ENCODE data around the gene HIPK1. TPM values are rescaled to one million over a fixed set of nuclear protein-coding genes. Genes with fewer than 3 reads are reported as not detected.
A peak's percentile ranks its signal among the peaks of the same experiment; 100 is the strongest.
"Not testable (repeated sequence)": the region's sequence is repeated elsewhere in the genome, so short reads cannot be mapped to it uniquely, and the experiment has no call there.

The HIPK1 gene
- total RNA-seq, 1 experiment from 2014 or later: 11.3 TPM

DNA sequence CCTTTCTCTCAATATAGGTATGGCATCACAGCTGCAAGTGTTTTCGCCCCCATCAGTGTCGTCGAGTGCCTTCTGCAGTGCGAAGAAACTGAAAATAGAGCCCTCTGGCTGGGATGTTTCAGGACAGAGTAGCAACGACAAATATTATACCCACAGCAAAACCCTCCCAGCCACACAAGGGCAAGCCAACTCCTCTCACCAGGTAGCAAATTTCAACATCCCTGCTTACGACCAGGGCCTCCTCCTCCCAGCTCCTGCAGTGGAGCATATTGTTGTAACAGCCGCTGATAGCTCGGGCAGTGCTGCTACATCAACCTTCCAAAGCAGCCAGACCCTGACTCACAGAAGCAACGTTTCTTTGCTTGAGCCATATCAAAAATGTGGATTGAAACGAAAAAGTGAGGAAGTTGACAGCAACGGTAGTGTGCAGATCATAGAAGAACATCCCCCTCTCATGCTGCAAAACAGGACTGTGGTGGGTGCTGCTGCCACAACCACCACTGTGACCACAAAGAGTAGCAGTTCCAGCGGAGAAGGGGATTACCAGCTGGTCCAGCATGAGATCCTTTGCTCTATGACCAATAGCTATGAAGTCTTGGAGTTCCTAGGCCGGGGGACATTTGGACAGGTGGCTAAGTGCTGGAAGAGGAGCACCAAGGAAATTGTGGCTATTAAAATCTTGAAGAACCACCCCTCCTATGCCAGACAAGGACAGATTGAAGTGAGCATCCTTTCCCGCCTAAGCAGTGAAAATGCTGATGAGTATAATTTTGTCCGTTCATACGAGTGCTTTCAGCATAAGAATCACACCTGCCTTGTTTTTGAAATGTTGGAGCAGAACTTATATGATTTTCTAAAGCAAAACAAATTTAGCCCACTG is 11.5 kb downstream of the HIPK1 start:
- DNase-seq (ENCODE audit: low spot score): peak; percentile 82
- in situ Hi-C loops (cut with HindIII; ENCODE audit: low sequenced_read_pairs): no loop called here

DNA sequence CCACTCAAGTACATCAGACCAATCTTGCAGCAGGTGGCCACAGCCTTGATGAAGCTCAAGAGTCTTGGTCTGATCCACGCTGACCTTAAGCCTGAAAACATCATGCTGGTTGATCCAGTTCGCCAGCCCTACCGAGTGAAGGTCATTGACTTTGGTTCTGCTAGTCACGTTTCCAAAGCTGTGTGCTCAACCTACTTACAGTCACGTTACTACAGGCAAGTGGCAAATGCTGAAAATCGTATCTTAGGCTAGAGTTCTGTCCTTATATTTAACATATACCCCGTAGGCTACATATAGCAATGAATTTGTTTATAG is 12.1 kb downstream of the HIPK1 start:
- in situ Hi-C loops (cut with HindIII; ENCODE audit: low sequenced_read_pairs): no loop called here

DNA sequence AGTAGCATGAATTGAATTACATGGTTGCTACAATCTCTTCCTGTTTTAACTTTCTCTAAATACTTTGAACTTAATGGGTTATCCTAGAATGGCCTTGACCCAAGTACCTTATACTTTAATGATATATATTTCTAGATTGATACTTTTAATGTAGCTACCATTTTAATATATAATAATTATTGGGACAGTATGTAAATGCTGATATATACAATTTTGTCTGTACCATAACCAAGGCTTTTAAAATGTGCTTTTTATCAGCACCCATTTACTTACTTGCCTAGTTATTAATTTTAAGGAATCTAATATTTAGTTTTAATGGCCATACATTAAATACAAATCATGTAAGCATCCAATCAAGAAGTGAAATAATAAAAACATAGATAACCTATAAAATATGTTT is 13.4 kb downstream of the HIPK1 start:
- in situ Hi-C loops (cut with HindIII; ENCODE audit: low sequenced_read_pairs): no loop called here
- DNase-seq (ENCODE audit: low spot score): no peak

More for the DNA sequence above, 12.1 kb downstream of the HIPK1 start:
- DNase-seq (ENCODE audit: low spot score): peak; percentile 47

DNA sequence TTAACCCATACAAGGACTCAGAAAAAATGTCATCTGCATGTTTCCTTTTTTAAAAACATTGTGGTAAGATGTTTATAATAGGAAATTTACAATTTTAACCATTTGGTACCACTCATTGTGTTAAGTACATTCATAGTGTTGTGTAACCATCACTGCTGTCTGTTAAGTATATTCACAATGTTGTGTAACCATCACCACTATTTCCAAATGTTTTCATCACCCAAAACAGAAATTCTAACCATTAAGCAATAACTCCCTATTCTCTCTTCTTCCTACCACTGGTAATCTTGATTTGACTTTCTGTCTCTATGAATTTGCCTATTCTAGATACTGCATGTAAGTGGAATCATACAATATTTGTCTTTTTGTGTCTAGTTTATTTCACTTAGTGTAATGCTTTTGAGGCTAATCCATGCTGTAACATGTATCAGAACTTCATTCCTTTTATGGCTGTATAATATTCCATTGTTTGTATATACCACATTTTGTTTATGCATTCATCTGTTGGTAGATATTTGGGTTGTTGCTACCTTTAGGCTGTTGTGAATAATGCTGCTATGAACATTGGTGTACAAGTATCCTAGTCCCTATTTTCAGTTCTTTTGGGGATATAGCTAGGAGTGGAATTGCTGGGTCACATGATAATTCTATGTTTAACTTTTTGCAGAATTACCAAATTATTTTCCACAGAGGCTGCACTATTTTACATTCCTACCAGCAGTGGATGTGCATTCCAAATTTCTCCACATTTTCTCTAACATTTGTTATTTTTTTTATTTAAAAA is 14.1 kb downstream of the HIPK1 start:
- in situ Hi-C loops (cut with HindIII; ENCODE audit: low sequenced_read_pairs): no loop called here
- DNase-seq (ENCODE audit: low spot score): no peak

DNA sequence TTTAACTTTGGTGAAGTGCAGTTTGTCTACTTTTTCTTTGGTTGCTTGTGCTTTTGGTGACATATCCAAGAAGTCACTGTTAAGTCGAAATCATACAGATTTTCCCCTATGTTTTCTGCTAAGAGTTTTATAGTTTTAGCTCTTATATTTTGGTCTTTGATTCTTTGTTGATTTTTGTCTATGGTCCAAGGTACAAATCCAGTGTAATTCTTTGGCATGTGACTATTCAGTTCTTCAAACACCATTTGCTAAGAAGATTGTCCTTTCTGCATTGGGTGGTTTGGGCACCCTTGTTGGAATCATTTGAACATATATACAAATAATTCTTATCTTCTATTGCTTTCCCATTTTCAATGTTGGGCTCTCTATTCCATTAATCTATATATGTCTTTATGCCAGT is 16.2 kb downstream of the HIPK1 start:
- in situ Hi-C loops (cut with HindIII; ENCODE audit: low sequenced_read_pairs): no loop called here
- DNase-seq (ENCODE audit: low spot score): no peak

DNA sequence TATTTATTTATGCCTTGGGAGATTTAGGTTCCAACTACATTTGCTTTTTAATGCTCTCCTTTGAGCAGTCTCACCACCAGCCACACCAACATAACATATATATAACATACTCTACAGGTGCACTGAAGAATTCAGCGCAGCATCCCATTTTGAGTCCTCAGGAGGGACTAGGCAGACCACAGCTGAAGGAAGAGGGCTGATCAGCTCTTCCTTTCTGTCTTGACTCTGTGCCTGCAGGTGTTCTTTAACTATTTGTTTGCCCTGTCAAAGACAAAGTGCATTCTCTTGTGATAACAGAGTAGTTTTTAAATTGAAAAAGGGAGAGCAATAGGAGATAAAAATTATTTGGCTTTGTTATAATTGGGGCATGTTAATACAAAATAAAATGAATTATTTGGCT is 17.0 kb downstream of the HIPK1 start:
- in situ Hi-C loops (cut with HindIII; ENCODE audit: low sequenced_read_pairs): no loop called here

DNA sequence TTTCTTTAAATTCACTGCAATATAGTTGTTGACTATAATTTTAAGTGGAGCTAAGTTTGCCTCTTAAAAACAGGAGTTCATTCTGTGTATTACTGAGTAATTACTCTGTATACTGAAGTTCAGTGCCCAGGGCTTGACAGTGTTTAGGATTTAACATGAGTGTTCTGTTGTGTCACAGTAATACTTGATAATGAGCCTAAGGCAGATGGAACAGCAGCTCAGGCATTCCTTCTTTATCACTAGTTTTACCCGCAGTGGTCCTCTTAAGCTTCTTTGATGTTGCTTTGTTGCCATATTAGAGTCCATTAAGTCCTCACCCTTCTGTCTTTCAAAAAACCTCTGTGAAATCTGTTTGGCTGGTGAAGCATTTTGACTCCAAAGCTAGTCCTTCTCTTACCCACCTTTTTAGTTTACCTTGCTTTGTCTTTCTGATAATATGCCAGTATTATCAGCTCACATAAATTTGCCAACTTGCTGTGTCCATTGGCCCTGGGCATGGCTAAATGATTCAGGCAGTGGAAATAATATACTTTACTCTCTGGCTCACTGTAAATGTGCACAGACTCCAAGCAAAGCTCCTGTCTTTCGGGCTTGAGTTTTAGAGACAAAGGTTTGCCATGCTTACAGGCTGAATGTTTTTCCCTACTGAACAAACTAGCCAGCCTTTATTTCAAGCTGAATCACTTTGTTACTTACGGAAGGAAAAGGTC is 17.7 kb downstream of the HIPK1 start:
- peak; percentile 38 for DNase-seq (ENCODE audit: low spot score)
- in situ Hi-C loops (cut with HindIII; ENCODE audit: low sequenced_read_pairs): no loop called here

More for the DNA sequence above, 17.0 kb downstream of the HIPK1 start:
- DNase-seq (ENCODE audit: low spot score): no peak

DNA sequence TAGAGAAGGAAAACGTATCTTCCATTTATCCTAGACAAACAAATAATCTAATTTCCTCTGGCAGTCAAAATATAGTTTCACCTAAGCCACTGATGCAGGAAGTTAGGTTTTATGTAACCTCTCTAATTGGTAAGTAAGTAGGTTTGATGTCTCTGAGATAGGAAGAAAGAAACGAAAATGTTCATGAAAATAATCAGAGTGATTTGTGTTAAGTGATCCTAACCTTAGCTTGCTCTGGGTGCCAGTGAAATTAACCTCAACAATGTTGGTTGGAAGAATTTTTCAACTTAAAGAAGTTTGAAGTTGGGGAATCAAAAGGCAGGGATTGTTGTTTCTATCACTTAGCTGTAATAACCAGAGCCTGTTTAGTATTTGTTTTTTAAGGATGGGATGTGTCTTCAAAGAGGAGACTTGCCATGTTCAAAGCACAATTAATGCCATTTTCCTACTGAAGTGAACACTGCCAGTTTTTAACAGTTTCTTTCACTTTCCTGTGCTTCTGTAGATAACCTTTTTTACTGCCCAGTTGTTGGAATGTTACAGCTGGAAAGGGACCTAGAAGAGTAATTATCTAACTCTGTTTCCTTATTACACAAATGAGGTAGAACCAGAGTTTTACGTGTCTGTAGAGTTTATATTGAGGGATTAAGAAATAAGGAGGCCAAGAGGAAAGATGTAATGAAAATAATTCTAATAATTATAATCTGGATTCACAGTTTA is 18.4 kb downstream of the HIPK1 start:
- in situ Hi-C loops (cut with HindIII; ENCODE audit: low sequenced_read_pairs): no loop called here

DNA sequence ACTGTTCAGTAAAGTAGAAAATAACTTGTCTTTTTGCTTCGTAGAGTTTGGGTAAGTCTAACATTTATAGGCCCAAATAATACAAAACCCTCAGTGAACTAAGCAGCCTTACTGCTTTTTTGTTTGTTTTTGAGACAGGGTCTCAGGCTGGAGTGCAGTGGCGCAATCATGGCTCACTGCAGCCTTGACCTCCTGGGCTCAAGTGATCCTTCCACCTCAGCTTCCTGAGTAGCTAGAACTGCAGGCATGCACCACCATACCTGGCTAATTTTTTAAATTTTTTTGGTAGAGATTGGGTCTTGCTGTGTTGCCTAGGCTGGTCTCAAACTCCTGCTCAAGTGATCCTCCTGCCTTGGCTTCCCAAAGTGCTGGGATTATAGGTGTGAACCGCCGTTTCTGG is 19.0 kb downstream of the HIPK1 start:
- DNase-seq (ENCODE audit: low spot score); in situ Hi-C loops (cut with HindIII; ENCODE audit: low sequenced_read_pairs): not testable (repeated sequence)

More for the DNA sequence above, 18.4 kb downstream of the HIPK1 start:
- DNase-seq (ENCODE audit: low spot score): no peak

DNA sequence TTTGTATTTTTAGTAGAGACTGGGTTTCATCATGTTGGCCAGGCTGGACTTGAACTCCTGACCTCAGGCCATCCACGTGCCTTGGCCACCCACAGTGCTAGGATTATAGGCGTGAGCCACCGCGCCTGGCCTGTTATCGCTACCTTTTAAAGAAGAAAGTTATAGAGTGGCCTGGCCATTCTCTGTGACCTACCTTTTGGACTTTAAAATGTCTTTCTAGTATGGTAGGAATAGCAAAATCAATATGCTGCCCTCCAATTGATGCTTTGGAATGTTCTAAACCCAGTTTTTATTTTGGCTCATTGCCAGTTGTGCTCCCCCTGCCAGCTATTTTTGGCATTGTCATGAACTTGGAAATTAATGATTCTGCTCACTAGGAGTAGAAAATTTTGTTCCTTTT is 19.9 kb downstream of the HIPK1 start:
- in situ Hi-C loops (cut with HindIII; ENCODE audit: low sequenced_read_pairs): no loop called here
- DNase-seq (ENCODE audit: low spot score): no peak

DNA sequence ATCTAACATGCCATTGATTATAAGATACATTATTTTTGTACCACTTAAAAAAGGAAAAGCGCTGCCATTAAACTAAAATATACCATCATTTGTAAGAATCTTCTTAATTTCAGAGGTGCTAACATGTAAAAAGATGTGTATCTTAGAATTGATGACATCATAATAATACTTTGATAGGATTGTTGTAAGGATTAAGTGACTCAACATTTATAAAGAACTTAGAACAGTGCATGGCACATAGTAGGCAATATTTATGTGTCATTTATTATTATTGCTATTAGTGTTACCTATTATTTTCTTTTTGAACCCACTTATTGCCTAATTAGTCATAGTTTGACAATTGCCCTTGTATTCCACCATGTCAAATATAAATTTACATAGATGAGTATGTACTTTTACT is 21.8 kb downstream of the HIPK1 start:
- in situ Hi-C loops (cut with HindIII; ENCODE audit: low sequenced_read_pairs): no loop called here
- no peak for DNase-seq (ENCODE audit: low spot score)

DNA sequence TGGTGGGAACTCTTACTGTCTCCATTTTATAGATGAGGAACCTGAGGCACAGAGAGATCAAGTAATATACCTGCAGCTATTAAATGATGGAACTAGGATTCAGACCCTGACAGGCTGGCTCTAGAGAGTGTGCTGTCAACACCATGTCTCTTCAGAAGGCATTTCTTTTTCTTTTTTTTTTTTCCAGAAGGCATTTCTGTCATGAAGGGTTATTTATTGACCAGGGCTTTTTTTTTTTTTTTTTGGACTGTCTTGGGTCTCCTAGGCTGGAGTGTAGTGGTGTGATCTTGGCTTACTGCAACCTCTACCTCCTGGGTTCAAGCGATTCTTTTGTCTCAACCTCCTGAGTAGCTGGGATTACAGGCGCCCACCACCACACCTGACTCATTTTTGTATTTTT is 22.6 kb downstream of the HIPK1 start:
- DNase-seq (ENCODE audit: low spot score): no peak
- in situ Hi-C loops (cut with HindIII; ENCODE audit: low sequenced_read_pairs): no loop called here

DNA sequence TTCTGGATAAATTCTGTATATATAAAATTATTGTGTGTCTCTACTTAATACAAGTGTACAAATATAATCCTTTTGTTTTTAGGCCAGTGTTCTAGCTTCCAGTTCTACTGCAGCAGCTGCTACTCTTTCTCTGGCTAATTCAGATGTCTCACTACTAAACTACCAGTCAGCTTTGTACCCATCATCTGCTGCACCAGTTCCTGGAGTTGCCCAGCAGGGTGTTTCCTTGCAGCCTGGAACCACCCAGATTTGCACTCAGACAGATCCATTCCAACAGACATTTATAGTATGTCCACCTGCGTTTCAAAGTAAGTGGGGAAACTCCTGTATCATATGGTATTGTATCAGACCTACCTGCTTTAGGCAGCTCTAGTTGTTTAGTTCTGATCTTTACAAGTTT is 28.9 kb downstream of the HIPK1 start:
- in situ Hi-C loops (cut with HindIII; ENCODE audit: low sequenced_read_pairs): no loop called here
- DNase-seq (ENCODE audit: low spot score): no peak

DNA sequence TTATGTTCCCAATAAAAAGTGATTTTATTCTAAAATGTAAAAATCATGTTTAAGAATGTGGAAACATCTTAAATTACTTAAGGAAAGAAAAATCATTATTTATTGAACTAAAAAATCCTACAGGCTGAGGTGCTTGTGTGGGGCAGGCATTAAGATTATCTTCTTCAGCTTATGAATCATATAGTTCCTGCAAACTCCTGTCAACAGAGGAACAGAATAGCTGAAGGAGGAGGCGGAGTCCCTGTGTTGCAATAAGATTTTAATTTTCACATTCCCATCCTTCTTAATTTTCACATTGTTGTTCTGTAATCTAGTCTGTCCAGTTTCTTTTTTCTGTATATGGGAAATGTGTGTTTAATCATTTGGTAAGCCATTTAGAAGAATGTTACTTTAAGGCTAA is 29.6 kb downstream of the HIPK1 start:
- no peak for DNase-seq (ENCODE audit: low spot score)
- in situ Hi-C loops (cut with HindIII; ENCODE audit: low sequenced_read_pairs): no loop called here

DNA sequence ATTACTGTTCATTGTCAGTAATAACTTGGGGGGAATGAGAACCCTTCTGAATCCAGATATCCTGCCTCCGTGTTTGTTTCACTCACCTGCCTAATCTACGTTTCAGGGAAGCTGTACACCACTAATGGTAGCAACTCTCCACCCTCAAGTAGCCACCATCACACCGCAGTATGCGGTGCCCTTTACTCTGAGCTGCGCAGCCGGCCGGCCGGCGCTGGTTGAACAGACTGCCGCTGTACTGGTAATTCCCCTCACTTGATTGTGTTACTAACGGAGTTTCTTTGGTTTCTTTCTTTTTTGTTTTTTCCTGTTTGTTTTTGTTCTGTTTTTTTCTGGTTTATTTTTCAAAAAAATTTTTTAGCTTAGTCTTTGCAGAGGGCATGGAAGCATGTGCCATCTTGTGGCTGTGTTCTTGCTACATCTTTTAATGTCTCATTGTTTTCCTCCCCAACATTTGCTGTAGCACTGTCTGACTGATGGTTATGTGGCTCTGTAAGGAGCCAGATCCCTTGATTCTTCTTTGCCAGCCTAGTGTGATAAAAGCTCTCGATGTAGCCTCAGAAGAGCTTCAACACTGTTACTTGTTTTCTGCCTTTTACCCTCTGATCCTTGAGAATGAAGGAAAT is 34.3 kb downstream of the HIPK1 start:
- no peak for DNase-seq (ENCODE audit: low spot score)
- in situ Hi-C loops (cut with HindIII; ENCODE audit: low sequenced_read_pairs): no loop called here

DNA sequence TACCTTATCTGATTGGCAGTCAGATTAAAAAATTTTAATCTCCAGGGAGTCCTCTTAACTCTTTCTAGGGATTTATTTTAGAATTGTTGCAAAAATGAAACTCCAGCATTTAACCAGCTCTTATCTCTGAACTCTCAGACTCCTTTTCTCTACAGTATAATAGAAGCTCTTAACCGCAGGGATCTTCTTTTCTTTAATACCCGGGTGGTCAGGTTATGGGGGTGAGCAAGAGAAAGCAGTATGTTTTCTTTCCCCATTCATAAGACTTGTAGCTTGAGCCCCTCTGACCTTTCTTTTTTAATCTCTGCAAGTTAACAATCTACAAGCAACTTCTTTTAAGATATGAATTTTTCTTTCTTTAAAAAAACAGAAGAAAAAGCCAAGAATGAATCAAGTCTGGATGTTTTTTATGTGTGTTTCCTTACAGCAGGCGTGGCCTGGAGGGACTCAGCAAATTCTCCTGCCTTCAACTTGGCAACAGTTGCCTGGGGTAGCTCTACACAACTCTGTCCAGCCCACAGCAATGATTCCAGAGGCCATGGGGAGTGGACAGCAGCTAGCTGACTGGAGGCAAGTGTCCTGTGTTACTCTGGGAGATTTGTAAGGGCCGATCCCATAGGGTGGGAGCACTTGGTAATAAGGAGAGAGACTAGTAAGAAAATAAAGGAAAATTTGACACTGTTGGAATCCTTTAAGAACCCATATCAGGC is 36.7 kb downstream of the HIPK1 start:
- in situ Hi-C loops (cut with HindIII; ENCODE audit: low sequenced_read_pairs): no loop called here
- DNase-seq (ENCODE audit: low spot score): no peak

DNA sequence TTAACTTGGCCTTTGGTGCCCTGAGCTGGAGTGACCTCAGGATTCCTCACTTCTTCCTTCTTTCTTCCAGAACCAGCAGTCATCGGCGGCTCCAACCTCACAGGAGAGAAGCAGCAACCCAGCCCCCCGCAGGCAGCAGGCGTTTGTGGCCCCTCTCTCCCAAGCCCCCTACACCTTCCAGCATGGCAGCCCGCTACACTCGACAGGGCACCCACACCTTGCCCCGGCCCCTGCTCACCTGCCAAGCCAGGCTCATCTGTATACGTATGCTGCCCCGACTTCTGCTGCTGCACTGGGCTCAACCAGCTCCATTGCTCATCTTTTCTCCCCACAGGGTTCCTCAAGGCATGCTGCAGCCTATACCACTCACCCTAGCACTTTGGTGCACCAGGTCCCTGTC is 43.8 kb downstream of the HIPK1 start:
- DNase-seq (ENCODE audit: low spot score): no peak
- in situ Hi-C loops (cut with HindIII; ENCODE audit: low sequenced_read_pairs): no loop called here

DNA sequence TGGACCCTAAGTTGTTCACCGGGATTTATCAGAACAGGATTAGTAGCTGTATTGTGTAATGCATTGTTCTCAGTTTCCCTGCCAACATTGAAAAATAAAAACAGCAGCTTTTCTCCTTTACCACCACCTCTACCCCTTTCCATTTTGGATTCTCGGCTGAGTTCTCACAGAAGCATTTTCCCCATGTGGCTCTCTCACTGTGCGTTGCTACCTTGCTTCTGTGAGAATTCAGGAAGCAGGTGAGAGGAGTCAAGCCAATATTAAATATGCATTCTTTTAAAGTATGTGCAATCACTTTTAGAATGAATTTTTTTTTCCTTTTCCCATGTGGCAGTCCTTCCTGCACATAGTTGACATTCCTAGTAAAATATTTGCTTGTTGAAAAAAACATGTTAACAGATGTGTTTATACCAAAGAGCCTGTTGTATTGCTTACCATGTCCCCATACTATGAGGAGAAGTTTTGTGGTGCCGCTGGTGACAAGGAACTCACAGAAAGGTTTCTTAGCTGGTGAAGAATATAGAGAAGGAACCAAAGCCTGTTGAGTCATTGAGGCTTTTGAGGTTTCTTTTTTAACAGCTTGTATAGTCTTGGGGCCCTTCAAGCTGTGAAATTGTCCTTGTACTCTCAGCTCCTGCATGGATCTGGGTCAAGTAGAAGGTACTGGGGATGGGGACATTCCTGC is 46.2 kb downstream of the HIPK1 start:
- no peak for DNase-seq (ENCODE audit: low spot score)

More for the DNA sequence above, 46.2 kb downstream of the HIPK1 start:
- in situ Hi-C loops (cut with HindIII; ENCODE audit: low sequenced_read_pairs): no loop called here

Data from G401 (cell line).